Posterior vena cava (tissue), 2 donors: ENCODE measurements around the gene RNU2-1. TPM values are rescaled to one million over a fixed set of nuclear protein-coding genes. Genes with fewer than 3 reads are reported as not detected.

ENCODE experiments used
- total RNA-seq, 2 donors: library from RNA; stranded (reverse); fragmentation: NEBNext Ultra II Directional; extraction: Animal tissue kit (Norgen Biotek cat#: 25700); gene quantifications; one replicate each; pipeline ENCODE4 v1.2.1, GENCODE V29; 2021
- donor health status: DM: yes; HTN: yes; CAD: no.
- donor health status: DM: yes; HTN: yes; CAD: no.

The RNU2-1 gene
- total RNA-seq, 2 donors from 2014 or later = 14,833 to 15,009 TPM

Other genes with a start within 250 kb of the RNU2-1 start
- gene RPL27, start 235.6 kb downstream of the RNU2-1 start, total RNA-seq = 1,000 to 10,000 TPM; 1,110 to 1,208 TPM
- gene IFI35, start 227.2 kb downstream of the RNU2-1 start, total RNA-seq = 10 to 100 TPM; 23.9 to 24.1 TPM
- gene VAT1, start 211.6 kb downstream of the RNU2-1 start, total RNA-seq = 100 to 1,000 TPM; 247 to 267 TPM
- 1 to 10 TPM; 1.9 to 2.2 TPM for gene RND2, start 208.7 kb downstream of the RNU2-1 start, total RNA-seq
- gene BRCA1, start 108.6 kb downstream of the RNU2-1 start, total RNA-seq = 1 to 10 TPM; 4.6 to 5.9 TPM
- 10 to 100 TPM; 64.7 to 69.1 TPM for gene NBR1, start 62.8 kb downstream of the RNU2-1 start, total RNA-seq
- 10 to 100 TPM; 18.4 to 19.9 TPM for gene TMEM106A, start 22.1 kb downstream of the RNU2-1 start, total RNA-seq
- not detected for gene CCDC200, start 5.4 kb downstream of the RNU2-1 start, total RNA-seq
- gene ARL4D, start 165.0 kb upstream of the RNU2-1 start, total RNA-seq = 10 to 100 TPM; 16.1 to 24.3 TPM
- gene DHX8, start 250.0 kb upstream of the RNU2-1 start, total RNA-seq = 10 to 100 TPM; 35.2 to 45.2 TPM